Epithelial cell of esophagus (primary cell): Measurements from ENCODE around the gene GCC2.
A peak's percentile ranks its signal among the peaks of the same experiment; 100 is the strongest.
"Not testable (repeated sequence)": the region's sequence is repeated elsewhere in the genome, so short reads cannot be mapped to it uniquely, and the experiment has no call there.

ENCODE experiments used
- DNase-seq: peaks from one replicate; pipeline ENCODE4 v3.0.0; 2010; ENCODE audit warnings: low read depth
- H3K4me3 ChIP-seq: 2 replicates; pipeline ENCODE4 v1.5.1; 2011; ENCODE audit warnings: mild to moderate bottlenecking, low read length, control low read depth
- TF ChIP-seq, protein P1 (sequence below): IDR thresholded peaks from 2 replicates; pipeline ENCODE4 v1.5.1; 2011; ENCODE audit warnings: low read depth, mild to moderate bottlenecking, low read length, control low read depth, inconsistent platforms; ENCODE audit not compliant: insufficient read depth; ENCODE audit errors: missing control alignments

GCC2 gene

DNA sequence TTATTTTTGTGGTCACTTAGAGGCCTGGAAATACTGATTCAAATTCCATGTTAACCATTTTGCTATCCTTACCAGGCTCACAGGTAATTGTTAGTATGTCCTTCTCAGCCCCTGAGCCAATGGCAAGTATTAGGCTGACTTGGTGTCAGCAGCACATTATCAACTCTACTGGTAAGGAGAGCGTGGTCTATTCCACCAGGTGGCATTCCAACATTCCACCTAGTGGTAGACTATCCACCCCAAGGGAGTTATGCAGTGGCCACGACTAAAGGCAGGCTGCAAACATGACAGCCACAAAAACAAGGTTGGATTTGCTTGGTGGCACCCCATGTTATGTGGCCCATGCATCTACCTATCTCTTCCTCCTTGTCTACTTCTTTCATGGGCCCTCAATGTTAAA is 31.8 kb upstream of the GCC2 start:
- TF ChIP-seq, protein P1, sequence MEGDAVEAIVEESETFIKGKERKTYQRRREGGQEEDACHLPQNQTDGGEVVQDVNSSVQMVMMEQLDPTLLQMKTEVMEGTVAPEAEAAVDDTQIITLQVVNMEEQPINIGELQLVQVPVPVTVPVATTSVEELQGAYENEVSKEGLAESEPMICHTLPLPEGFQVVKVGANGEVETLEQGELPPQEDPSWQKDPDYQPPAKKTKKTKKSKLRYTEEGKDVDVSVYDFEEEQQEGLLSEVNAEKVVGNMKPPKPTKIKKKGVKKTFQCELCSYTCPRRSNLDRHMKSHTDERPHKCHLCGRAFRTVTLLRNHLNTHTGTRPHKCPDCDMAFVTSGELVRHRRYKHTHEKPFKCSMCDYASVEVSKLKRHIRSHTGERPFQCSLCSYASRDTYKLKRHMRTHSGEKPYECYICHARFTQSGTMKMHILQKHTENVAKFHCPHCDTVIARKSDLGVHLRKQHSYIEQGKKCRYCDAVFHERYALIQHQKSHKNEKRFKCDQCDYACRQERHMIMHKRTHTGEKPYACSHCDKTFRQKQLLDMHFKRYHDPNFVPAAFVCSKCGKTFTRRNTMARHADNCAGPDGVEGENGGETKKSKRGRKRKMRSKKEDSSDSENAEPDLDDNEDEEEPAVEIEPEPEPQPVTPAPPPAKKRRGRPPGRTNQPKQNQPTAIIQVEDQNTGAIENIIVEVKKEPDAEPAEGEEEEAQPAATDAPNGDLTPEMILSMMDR: peak; percentile 28
- no peak overlapping the region for H3K4me3 ChIP-seq
- peak; percentile 37 for DNase-seq

DNA sequence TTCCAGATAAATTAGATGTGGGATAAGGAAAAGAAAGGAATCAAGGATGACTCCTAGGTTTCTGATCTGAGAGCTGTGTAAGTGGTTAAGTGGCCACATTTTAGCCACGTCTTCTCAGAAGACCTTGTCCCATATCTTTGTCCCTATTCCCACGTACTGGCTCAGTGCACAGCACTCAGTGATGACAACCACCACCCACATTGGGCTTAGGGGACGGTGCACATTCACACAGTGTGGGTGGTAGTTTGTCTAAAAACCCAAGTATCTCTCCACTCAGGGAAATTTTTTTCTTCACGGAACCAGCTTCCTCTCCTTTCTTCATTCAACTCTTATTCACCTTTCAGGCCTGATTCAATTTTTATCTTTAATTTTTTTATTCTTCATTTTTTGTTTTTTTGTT is 30.6 kb upstream of the GCC2 start:
- no peak overlapping the region for H3K4me3 ChIP-seq
- TF ChIP-seq, protein P1: no peak
- no peak for DNase-seq

DNA sequence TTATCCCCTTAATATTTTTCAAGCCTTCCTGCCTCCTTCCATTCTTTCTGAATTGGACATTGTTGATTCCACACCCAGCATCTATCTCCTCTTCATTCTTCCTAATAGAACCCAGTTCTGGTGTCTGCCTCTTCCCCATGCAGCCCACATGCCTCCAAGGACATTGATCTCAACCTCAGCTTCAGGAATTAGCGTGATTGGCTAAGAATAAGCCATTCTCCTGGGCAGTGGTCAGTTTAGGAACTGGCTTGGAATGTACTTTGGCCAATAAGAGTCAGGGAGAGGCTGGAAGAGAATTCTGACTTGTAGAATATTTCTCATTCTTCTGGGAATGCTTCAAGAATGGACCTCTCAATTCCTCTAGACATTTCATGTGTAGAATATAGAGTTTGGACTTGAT is 25.9 kb upstream of the GCC2 start:
- DNase-seq: no peak
- no peak overlapping the region for H3K4me3 ChIP-seq
- TF ChIP-seq, protein P1: no peak

DNA sequence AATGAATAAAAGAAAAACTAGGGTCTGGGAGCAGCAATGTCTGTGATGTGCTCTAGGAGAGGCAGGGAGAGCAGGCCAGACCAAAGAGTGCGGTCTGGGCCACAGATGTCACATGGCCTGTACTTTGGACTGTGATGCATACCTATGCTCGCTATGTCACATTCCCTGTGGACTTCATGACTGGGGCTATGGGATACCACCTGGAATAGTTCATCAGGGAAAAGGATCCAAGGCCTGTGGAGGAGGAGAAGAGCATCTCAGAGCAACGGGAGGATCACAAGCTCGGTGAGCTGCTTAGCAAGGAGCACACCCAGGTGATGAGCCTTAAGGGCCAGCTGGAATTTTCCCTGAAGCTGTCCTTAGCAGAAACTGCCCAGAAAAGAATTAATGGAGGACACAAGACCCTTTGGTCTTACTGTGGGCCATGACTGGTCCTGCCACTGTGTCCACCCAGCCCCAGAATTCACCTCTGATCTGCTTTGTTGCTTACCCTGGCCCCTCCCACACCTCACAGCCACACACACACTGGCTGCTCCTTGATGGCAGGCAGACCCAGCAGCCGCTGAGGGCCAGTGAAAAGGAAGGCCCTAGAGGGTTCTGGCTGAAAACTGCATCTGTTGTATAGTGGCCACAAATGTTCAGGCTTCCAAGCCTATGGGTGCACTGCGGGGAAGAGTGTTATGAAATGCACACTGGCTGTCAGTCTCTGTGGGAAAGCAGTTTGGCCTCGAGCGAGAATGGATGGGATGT is 25.3 kb upstream of the GCC2 start:
- TF ChIP-seq, protein P1: no peak
- DNase-seq: no peak
- H3K4me3 ChIP-seq: no peak overlapping the region

DNA sequence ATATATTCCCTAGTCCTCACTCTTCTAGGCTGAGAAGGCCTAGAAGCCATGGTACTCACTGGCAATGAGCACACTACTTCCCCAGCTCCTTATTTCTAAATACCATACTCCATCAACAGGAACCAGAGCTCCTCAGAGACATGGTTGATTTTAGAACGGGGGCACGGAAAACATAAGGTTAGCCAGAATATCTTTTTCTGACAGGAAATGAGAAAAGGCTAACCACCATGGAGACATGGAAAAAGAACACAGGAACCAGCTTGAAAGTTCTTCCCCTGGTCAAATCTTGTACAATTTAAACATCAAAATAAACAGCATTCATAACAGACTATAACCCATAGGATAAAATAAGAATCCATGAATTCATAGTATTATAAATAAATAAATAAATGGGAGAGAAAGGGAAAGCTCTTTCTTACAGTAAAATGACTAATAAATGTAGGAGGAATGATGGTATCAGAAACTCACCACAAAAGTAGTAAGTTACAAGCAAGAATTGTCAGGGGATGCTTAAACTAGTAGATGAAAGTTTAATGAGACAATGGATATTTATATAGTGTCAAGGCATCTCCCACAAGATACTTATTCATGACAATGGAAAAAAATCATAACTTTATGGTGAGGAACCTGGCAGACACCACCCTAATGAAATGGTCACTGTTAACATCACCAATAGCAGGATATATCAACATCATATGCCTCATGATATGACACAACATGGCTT is 20.6 kb upstream of the GCC2 start:
- no peak overlapping the region for H3K4me3 ChIP-seq
- DNase-seq: no peak
- TF ChIP-seq, protein P1: no peak

DNA sequence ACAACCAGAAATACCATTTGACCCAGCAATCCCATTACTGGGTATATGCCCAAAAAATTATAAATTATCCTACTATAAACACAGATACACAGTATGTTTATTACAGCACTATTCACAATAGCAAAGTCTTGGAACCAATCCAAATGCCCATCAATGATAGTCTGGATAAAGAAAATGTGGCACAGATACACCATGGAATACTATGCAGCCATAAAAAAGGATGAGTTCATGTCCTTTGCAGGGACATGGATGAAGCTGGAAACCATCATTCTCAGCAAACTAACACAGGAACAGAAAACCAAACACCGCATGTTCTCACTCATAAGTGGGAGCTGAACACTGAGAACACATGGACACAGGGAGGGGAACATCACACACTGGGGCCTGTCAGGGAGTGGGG is 13.4 kb upstream of the GCC2 start:
- H3K4me3 ChIP-seq, DNase-seq: not testable (repeated sequence)

DNA sequence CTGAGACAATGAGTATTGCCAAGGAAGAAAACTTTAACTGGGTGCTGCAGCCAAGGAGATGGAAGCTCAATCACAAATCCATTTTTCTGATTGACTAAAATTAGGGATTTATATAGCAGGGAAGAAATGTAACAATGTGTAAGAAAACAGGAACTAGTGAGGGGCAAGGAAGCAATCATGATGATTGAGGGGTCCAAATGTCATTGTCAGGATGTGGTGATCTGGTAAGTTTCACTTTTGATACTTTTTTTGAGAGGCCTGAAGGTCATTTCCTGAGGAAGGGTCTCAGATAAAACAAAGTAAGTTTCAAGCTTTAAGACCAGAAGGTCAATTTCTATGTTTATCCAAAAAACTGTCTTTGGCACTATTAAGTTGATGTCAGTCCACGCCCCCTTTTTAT is 12.0 kb upstream of the GCC2 start:
- TF ChIP-seq, protein P1: no peak
- no peak for DNase-seq
- H3K4me3 ChIP-seq: no peak overlapping the region
